GM23338 (cell line): ENCODE data around the gene PLAAT3.

Experiments
- CREB1 ChIP-seq: fragments of 250-450 bp; sonication (Bioruptor Pico); IDR thresholded peaks from 2 replicates; pipeline ENCODE4 v1.5.0; 2020; ENCODE audit warnings: low read depth, mild to moderate bottlenecking, moderate library complexity
- EZH2 ChIP-seq: fragments of 200-600 bp; sonication (generic); IDR thresholded peaks from one replicate; pipeline ENCODE4 v1.8.0; 2017; ENCODE audit warnings: antibody characterized with exemption, mild to moderate bottlenecking, low read depth; ENCODE audit not compliant: unreplicated experiment
- EZH2phosphoT487 ChIP-seq: fragments of 200-600 bp; sonication (generic); IDR thresholded peaks from one replicate; pipeline ENCODE4 v1.8.1; 2018; ENCODE audit warnings: antibody characterized with exemption; ENCODE audit not compliant: unreplicated experiment
- JUNB ChIP-seq: IDR thresholded peaks from one replicate; pipeline ENCODE4 v1.6.1; 2016; ENCODE audit warnings: antibody characterized with exemption; ENCODE audit not compliant: unreplicated experiment
- NANOG ChIP-seq: IDR thresholded peaks from 2 replicates; pipeline ENCODE4 v1.6.1; 2016; ENCODE audit warnings: antibody characterized with exemption, borderline replicate concordance
- POLR2AphosphoS5 ChIP-seq: IDR thresholded peaks from 2 replicates; pipeline ENCODE4 v1.6.1; 2016; ENCODE audit warnings: antibody characterized with exemption, low read depth
- REST ChIP-seq: IDR thresholded peaks from one replicate; pipeline ENCODE4 v1.6.1; 2018; ENCODE audit warnings: antibody characterized with exemption; ENCODE audit not compliant: unreplicated experiment
- ZNF114 ChIP-seq: fragments of 250-450 bp; sonication (Bioruptor Pico); IDR thresholded peaks from 2 replicates; pipeline ENCODE4 v1.5.0; 2020; ENCODE audit warnings: mild to moderate bottlenecking, moderate library complexity
- ZNF462 ChIP-seq: fragments of 250-450 bp; sonication (Bioruptor Pico); IDR thresholded peaks from 2 replicates; pipeline ENCODE4 v1.5.0; 2020; ENCODE audit warnings: mild to moderate bottlenecking, moderate library complexity
- TF ChIP-seq, protein P1 (sequence below), 2 experiments: fragments of 200-600 bp in 1 of 2; sonication (generic) in 1 of 2; conservative IDR thresholded peaks; 2 replicates each; pipeline versions ENCODE4 v1.5.1 to v1.6.1; 2016 to 2017; ENCODE audit warnings: antibody characterized with exemption in 2 of 2, low read depth in 2 of 2, mild to moderate bottlenecking in 2 of 2, moderate library complexity in 1 of 2
- TF ChIP-seq, protein P2 (sequence below): IDR thresholded peaks from 2 replicates; pipeline ENCODE4 v1.6.1; 2016; ENCODE audit warnings: antibody characterized with exemption

DNA sequence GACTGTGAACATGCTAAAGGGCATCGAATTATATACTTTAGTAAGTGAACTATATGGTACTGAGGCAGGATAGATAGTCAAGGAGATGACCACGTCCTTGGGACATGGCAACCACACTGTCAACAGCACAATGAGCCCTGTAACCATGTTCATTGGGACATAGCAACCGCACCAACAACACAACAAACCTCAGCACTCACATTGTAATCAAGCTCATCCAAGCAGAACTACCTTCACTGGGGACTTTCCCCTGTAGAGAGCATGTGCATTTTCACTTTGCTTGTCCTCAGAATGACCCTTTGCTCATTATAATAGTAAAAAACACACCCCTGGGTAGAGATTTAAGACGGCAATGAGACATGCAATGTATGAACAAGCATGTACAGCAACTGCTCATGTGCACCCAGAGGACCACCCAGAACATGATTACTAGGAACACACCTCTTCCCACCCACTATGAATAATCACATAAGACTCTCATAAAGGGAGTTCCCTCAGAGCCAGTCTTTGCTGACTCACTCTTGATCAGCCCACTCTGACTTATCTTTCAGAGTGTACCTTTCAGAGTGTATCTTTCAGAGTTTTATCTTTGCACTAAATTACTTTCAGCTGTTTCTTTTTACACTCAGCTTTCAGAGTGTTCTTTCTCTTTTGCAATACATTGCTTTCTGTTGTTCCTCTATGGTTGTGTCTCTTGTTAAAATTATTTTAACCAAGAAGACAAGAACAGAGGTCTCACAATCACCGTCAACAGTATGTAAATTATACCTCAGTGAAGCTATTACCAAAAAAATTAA, 47.0 kb downstream of the PLAAT3 start:
- TF ChIP-seq, protein P1, sequence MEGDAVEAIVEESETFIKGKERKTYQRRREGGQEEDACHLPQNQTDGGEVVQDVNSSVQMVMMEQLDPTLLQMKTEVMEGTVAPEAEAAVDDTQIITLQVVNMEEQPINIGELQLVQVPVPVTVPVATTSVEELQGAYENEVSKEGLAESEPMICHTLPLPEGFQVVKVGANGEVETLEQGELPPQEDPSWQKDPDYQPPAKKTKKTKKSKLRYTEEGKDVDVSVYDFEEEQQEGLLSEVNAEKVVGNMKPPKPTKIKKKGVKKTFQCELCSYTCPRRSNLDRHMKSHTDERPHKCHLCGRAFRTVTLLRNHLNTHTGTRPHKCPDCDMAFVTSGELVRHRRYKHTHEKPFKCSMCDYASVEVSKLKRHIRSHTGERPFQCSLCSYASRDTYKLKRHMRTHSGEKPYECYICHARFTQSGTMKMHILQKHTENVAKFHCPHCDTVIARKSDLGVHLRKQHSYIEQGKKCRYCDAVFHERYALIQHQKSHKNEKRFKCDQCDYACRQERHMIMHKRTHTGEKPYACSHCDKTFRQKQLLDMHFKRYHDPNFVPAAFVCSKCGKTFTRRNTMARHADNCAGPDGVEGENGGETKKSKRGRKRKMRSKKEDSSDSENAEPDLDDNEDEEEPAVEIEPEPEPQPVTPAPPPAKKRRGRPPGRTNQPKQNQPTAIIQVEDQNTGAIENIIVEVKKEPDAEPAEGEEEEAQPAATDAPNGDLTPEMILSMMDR (conservative IDR thresholded peaks at IDR 0.05; ENCODE audit: low read depth in 2 of 2): no peak
- TF ChIP-seq EZH2phosphoT487 (no peak), POLR2AphosphoS5 (no peak), EZH2 (no peak), CREB1 (CRISPR knock-in tag) (no peak), REST (no peak), JUNB (no peak), NANOG (no peak), ZNF114 (CRISPR knock-in tag) (no peak), ZNF462 (CRISPR knock-in tag) (no peak)
- TF ChIP-seq, protein P2, sequence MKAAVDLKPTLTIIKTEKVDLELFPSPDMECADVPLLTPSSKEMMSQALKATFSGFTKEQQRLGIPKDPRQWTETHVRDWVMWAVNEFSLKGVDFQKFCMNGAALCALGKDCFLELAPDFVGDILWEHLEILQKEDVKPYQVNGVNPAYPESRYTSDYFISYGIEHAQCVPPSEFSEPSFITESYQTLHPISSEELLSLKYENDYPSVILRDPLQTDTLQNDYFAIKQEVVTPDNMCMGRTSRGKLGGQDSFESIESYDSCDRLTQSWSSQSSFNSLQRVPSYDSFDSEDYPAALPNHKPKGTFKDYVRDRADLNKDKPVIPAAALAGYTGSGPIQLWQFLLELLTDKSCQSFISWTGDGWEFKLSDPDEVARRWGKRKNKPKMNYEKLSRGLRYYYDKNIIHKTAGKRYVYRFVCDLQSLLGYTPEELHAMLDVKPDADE: no peak
